HG03103 (cell line): ENCODE measurements around the gene GMPPB.

Experiments used
- ATAC-seq: cut with Tn5 transposase; IDR thresholded peaks from one replicate; pipeline ENCODE4 v1.9.1; 2021; ENCODE audit warnings: low read depth; ENCODE audit not compliant: unreplicated experiment

GMPPB gene

GRCh38 chr3:49673715-49674496 lies 49.8 kb downstream of the GMPPB start, which contains the start of gene APEH:
APEH (plus strand) TSS chr3:49674351; CDS start chr3:49674402, 51 bp downstream.
- ATAC-seq, result peak; percentile 74

GRCh38 chr3:49673121-49673714 lies 50.5 kb downstream of the GMPPB start:
- no peak for ATAC-seq

- no peak for ATAC-seq
Observed at GRCh38 chr3:49671291-49672288, 52.2 kb downstream of the GMPPB start.

GRCh38 chr3:49670940-49671290 lies 52.8 kb downstream of the GMPPB start:
- ATAC-seq, result no peak
